HepG2 (cell line): ENCODE data around the gene FHIT. TPM values are rescaled to one million over a fixed set of nuclear protein-coding genes. Genes with fewer than 3 reads are reported as not detected.
A peak's percentile ranks its signal among the peaks of the same experiment; 100 is the strongest.

Experiments used
- ATAC-seq: fragments of 200-7000 bp; cut with Tn5 transposase; 3 replicates; pipeline ENCODE4 v1.9.1; 2020; ENCODE audit warnings: mild to moderate bottlenecking, moderate library complexity
- BruUV-seq: library from RNA; stranded (reverse); fragments of 400-500 nt; replicated peaks from 2 replicates; lab custom pipeline; 2021; lab: Mats Ljungman, UMichigan
- CTCF ChIA-PET: fragments of 300-600 bp; formaldehyde crosslinking; extraction: SDS; loops from one replicate; lab custom pipeline; 2021; ENCODE audit warnings: low total read pairs, inconsistent platforms, low intra/inter-chr PET ratio; lab: Yijun Ruan, JAX
- POLR2A ChIA-PET: fragments of 350-600 bp; sonication (Branson Sonifier 250); formaldehyde crosslinking; loops from one replicate; lab custom pipeline; 2020; ENCODE audit warnings: antibody characterized with exemption, inconsistent platforms; lab: Yijun Ruan, JAX
- DNase-seq: peaks from one replicate; pipeline ENCODE4 v3.0.0-alpha.2; 2015; ENCODE audit warnings: low spot score
- FAIRE-seq: peaks from 3 replicates; lab custom pipeline; 2011; peaks lifted over from hg19 to GRCh38; lab: Jason Lieb, UNC
- H2AFZ ChIP-seq: one replicate; pipeline ENCODE4 v1.6.1; 2011; ENCODE audit warnings: low read length, inconsistent platforms
- H3K27ac ChIP-seq: fragments of 300-600 bp; 3 replicates; pipeline ENCODE4 v1.8.0; 2011; ENCODE audit warnings: mixed run types, mild to moderate bottlenecking, mixed read lengths, low read length, inconsistent platforms; ENCODE audit not compliant: insufficient read depth; ENCODE audit errors: extremely low read length
- H3K27me3 ChIP-seq, 2 experiments: fragments of 200-600 bp in 1 of 2; 2 replicates in 1 of 2; 3 replicates in 1 of 2; pipeline versions ENCODE4 v1.6.0 to v1.8.0; 2011; ENCODE audit warnings: low read length in 2 of 2, mild to moderate bottlenecking in 2 of 2, moderate library complexity in 2 of 2, inconsistent platforms in 1 of 2; ENCODE audit not compliant: insufficient read depth in 2 of 2, control insufficient read depth in 1 of 2
- H3K36me3 ChIP-seq, 2 experiments: fragments of 200-600 bp in 1 of 2; replicated peaks in 1 of 2; 2 replicates in 1 of 2; 3 replicates in 1 of 2; pipeline versions ENCODE4 v1.5.1 to v1.8.0; 2011; ENCODE audit warnings: low read length in 2 of 2, inconsistent platforms in 1 of 2; ENCODE audit not compliant: insufficient read depth in 2 of 2, control insufficient read depth in 1 of 2
- H3K4me1 ChIP-seq: 2 replicates; pipeline ENCODE4 v1.5.1; 2012; ENCODE audit warnings: low read length, inconsistent platforms; ENCODE audit not compliant: insufficient read depth
- H3K4me2 ChIP-seq: 2 replicates; pipeline ENCODE4 v1.6.0; 2011; ENCODE audit warnings: low read depth, low read length, inconsistent platforms
- H3K4me3 ChIP-seq, 3 experiments: fragments of 200-600 bp in 1 of 3; sonication (generic), shearing (Covaris generic) in 1 of 3; replicated peaks in 1 of 3; 2 replicates each; pipeline ENCODE4 v1.5.1; 2011 to 2016; ENCODE audit warnings: low read length in 3 of 3, inconsistent platforms in 2 of 3, low read depth in 2 of 3, mild to moderate bottlenecking in 2 of 3, control low read depth in 1 of 3, mixed read lengths in 1 of 3; ENCODE audit not compliant: insufficient read depth in 1 of 3
- H3K79me2 ChIP-seq: one replicate; pipeline ENCODE4 v1.6.1; 2011; ENCODE audit warnings: low read length, inconsistent platforms; ENCODE audit not compliant: insufficient read depth
- H3K9ac ChIP-seq: 2 replicates; pipeline ENCODE4 v1.6.0; 2011; ENCODE audit warnings: mild to moderate bottlenecking, low read depth, low read length, inconsistent platforms; ENCODE audit not compliant: insufficient read depth
- H3K9me3 ChIP-seq: 2 replicates; pipeline ENCODE4 v1.5.1; 2012; ENCODE audit warnings: mild to moderate bottlenecking, low read length
- H4K20me1 ChIP-seq: 2 replicates; pipeline ENCODE4 v1.6.0; 2011; ENCODE audit warnings: inconsistent platforms, mild to moderate bottlenecking, low read length, moderate library complexity; ENCODE audit not compliant: insufficient read depth
- BATF2 ChIP-seq: sonication (generic); formaldehyde crosslinking; IDR thresholded peaks from 2 replicates; pipeline ENCODE4 v1.8.0; 2022; ENCODE audit warnings: mild to moderate bottlenecking, missing genetic modification reagents, moderate library complexity
- ELK4 ChIP-seq: sonication (generic); formaldehyde crosslinking; IDR thresholded peaks from 2 replicates; pipeline ENCODE4 v1.9.0; 2021; ENCODE audit warnings: missing genetic modification reagents, borderline replicate concordance
- IKZF1 ChIP-seq: fragments of 450-650 bp; IDR thresholded peaks from 2 replicates; pipeline ENCODE4 v1.7.1; 2016
- KLF13 ChIP-seq: sonication (generic); formaldehyde crosslinking; IDR thresholded peaks from 2 replicates; pipeline ENCODE4 v1.4.0; 2020; ENCODE audit warnings: mild to moderate bottlenecking, missing genetic modification reagents
- MED8 ChIP-seq: sonication (generic); formaldehyde crosslinking; IDR thresholded peaks from 2 replicates; pipeline ENCODE4 v1.8.1; 2023; ENCODE audit warnings: mild to moderate bottlenecking, missing genetic modification reagents; ENCODE audit not compliant: insufficient replicate concordance
- RFX1 ChIP-seq: fragments of 450-650 bp; IDR thresholded peaks from 2 replicates; pipeline ENCODE4 v1.6.1; 2017
- SRSF9 ChIP-seq: fragments of 200-400 bp; formaldehyde crosslinking; IDR thresholded peaks from 2 replicates; pipeline ENCODE4 v1.6.1; 2018; ENCODE audit warnings: borderline replicate concordance, mild to moderate bottlenecking, low read depth, low read length; ENCODE audit not compliant: insufficient read depth, poor library complexity, severe bottlenecking
- ZBTB42 ChIP-seq: sonication (generic); formaldehyde crosslinking; IDR thresholded peaks from 2 replicates; pipeline ENCODE4 v1.5.0; 2020; ENCODE audit warnings: mild to moderate bottlenecking, missing genetic modification reagents
- ZBTB7B ChIP-seq: sonication (generic); formaldehyde crosslinking; IDR thresholded peaks from 2 replicates; pipeline ENCODE4 v1.4.0; 2020; ENCODE audit warnings: missing genetic modification reagents
- ZFP91 ChIP-seq: sonication (generic); formaldehyde crosslinking; IDR thresholded peaks from 2 replicates; pipeline ENCODE4 v1.9.0; 2022; ENCODE audit warnings: missing genetic modification reagents, mild to moderate bottlenecking, borderline replicate concordance
- ZNF709 ChIP-seq: sonication (generic); formaldehyde crosslinking; IDR thresholded peaks from 2 replicates; pipeline ENCODE4 v1.5.0; 2020; ENCODE audit warnings: mild to moderate bottlenecking, missing genetic modification reagents
- WGBS: methylation state at CpG from one replicate; pipeline ENCODE4 v1.1.6; 2017; ENCODE audit warnings: low lambda C conversion rate; 5-methylcytosine and 5-hydroxymethylcytosine counted together
- in situ Hi-C: cut with HindIII; loops from 2 replicates; pipeline ENCODE4 v1.10.0; 2017; ENCODE audit warnings: low pct_unique_long_range_greater_than_20kb; ENCODE audit not compliant: extremely low pct_ligation_motif_present
- intact Hi-C: fragments of 100-400 bp; cut with micrococcal nuclease; formaldehyde crosslinking; loops from one replicate; pipeline ENCODE4 v1.10.0; 2022; ENCODE audit not compliant: unreplicated experiment
- polyA plus RNA-seq, 8 experiments: library from polyadenylated mRNA; depleted of rRNA in 3 of 8; stranded (reverse) in 7 of 8; unstranded in 1 of 8; fragments of >200 nt; fragmentation: Illumina TruSeq in 4 of 8; extraction: Trizol in 4 of 8; gene quantifications; 2 replicates each; pipeline versions ENCODE4 v1.2.1 to v1.2.3, GENCODE V29; 2011 to 2016; ENCODE audit warnings: low read depth in 4 of 8, missing spikeins in 1 of 8, mixed read lengths in 1 of 8; ENCODE audit not compliant: insufficient read depth in 1 of 8
- total RNA-seq, 5 experiments: library from RNA; depleted of rRNA; stranded (reverse); fragments of >200 nt; fragmentation: Illumina TruSeq; extraction: Trizol; gene quantifications; 2 replicates each; pipeline ENCODE4 v1.2.3, GENCODE V29; 2016; ENCODE audit warnings: low read depth in 1 of 5
- TF ChIP-seq, protein P1 (sequence below): IDR thresholded peaks from 2 replicates; pipeline ENCODE4 v1.6.1; 2016; ENCODE audit warnings: missing compliant biosample characterization, missing genetic modification reagents, borderline replicate concordance
- TF ChIP-seq, protein P2 (sequence below): sonication (generic); formaldehyde crosslinking; IDR thresholded peaks from 2 replicates; pipeline ENCODE4 v1.8.0; 2023; ENCODE audit warnings: mild to moderate bottlenecking, missing genetic modification reagents

The FHIT gene
- total and polyA plus RNA-seq, 2 of the 13 experiments (the other 11 are each of a cell fraction or from before 2014, with no cell fraction given) = 4.0 to 4.6 TPM

GRCh38 chr3:61250784-61251173 lies 473 bp downstream of the FHIT start (continued):
- TF ChIP-seq BATF2 (CRISPR knock-in tag) = 0 out of 2 replicates have a peak, but pooled peaks have one; percentile 23
- TF ChIP-seq KLF13 (CRISPR knock-in tag) = 0 out of 2 replicates have a peak, but pooled peaks have one; percentile 38
- TF ChIP-seq, protein P1, sequence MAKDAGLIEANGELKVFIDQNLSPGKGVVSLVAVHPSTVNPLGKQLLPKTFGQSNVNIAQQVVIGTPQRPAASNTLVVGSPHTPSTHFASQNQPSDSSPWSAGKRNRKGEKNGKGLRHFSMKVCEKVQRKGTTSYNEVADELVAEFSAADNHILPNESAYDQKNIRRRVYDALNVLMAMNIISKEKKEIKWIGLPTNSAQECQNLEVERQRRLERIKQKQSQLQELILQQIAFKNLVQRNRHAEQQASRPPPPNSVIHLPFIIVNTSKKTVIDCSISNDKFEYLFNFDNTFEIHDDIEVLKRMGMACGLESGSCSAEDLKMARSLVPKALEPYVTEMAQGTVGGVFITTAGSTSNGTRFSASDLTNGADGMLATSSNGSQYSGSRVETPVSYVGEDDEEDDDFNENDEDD (CRISPR knock-in tag) = no peak
- TF ChIP-seq SRSF9 = no peak
- no peak for TF ChIP-seq MED8 (CRISPR knock-in tag)
- TF ChIP-seq ZNF709 (CRISPR knock-in tag) = no peak

DNA sequence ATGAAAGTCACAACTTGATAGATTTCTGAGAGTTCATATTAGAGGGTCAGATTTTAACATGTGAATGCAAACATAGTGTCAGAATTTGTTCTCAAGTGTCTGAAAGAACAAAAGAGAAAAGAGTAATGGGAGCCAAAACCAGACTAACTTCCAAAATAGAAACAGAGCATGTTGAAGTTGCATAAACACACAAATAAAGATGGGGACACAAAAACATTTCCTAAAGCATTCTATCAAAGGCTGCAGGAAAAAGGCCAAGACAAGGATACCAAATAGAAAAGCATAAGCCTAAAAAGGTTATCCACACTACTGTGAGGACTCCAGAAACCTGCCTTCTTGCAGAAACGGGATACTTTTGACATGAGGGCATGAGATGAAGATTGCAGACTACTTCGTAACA lies 2.8 kb downstream of the FHIT start:
- CTCF ChIA-PET = no interaction called here
- Histone ChIP-seq H3K79me2 (no peaks in the 10 kb centered on the region), H3K27me3 (no peaks in the 10 kb centered on the region), H3K9ac (no peak overlapping the region), H3K27ac (no peak overlapping the region), H2AFZ (no peak overlapping the region), H3K4me1 (peaks cover 23% of the 10 kb centered on the region), H4K20me1 (no peaks in the 10 kb centered on the region), H3K4me2 (no peak overlapping the region), H3K9me3 (no peaks in the 10 kb centered on the region), H3K36me3 (no peaks in the 10 kb centered on the region), H3K4me3 (no peak overlapping the region)
- 97% methylated on average over 2 of the region's 2 CpGs for WGBS
- POLR2A ChIA-PET = no interaction called here
- intact Hi-C loops (no loop called here), in situ Hi-C loops (no loop called here)
- FAIRE-seq (no peak), DNase-seq (no peak), ATAC-seq (no peak)
- BruUV-seq = no TSS peak
- no peak for TF ChIP-seq ZBTB42 (CRISPR knock-in tag)
- TF ChIP-seq ELK4 (CRISPR knock-in tag) = no peak
- TF ChIP-seq, protein P2, sequence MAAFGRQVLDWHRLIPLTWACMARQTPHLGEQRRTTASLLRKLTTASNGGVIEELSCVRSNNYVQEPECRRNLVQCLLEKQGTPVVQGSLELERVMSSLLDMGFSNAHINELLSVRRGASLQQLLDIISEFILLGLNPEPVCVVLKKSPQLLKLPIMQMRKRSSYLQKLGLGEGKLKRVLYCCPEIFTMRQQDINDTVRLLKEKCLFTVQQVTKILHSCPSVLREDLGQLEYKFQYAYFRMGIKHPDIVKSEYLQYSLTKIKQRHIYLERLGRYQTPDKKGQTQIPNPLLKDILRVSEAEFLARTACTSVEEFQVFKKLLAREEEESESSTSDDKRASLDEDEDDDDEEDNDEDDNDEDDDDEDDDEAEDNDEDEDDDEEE = no peak
- no peak for TF ChIP-seq IKZF1
- no peak for TF ChIP-seq RFX1
- TF ChIP-seq ZBTB7B (CRISPR knock-in tag) = no peak
- TF ChIP-seq ZFP91 = no peak
